NOMO-1 treated with DMSO at 0.1 percent for 48 hours (cell line): ENCODE data around the gene SPNS1.

Experiments used
- DNase-seq: peaks from one replicate; lab custom pipeline; 2025; ENCODE audit not compliant: unreplicated experiment; lab: John Stamatoyannopoulos, UW

SPNS1 gene

DNA sequence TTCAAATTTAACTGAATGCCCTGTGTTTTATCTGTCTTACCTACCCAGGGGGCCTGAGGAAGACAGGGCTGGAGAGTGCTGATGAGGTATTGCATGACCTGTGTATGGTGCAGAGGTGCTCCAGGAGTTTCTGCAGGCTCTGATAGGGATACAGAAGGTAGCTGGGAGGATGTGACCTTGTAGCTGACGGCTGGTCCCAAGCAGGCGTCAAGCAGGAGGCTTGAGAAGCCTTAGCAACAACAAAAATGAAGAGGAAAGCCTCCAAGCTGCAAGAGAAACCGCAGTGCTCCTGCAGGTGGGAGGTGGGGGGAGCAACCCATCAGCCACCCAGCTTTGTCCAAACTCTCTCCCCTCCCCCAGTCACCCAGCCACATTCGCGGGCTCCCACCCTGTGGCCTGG is 50.6 kb downstream of the SPNS1 start:
- no peak for DNase-seq

DNA sequence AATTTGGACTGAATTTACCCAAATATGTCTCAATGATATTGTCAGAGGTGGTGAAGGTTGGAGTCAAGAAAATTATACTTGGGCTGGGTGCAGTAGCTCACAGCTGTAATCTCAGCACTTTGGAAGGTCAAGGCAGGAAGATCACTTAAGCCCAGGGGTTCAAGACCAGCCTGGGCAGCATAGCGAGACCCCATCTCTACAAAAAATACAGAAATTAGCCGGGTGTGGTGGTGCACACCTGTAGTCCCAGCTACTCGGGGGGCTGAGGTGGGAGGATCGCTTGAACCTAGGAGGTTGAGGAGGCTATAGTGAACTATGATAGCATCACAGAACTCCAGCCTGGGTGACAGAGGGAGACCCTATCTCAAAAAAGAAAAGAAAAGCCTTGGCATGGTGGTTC is 51.2 kb downstream of the SPNS1 start:
- DNase-seq: no peak

DNA sequence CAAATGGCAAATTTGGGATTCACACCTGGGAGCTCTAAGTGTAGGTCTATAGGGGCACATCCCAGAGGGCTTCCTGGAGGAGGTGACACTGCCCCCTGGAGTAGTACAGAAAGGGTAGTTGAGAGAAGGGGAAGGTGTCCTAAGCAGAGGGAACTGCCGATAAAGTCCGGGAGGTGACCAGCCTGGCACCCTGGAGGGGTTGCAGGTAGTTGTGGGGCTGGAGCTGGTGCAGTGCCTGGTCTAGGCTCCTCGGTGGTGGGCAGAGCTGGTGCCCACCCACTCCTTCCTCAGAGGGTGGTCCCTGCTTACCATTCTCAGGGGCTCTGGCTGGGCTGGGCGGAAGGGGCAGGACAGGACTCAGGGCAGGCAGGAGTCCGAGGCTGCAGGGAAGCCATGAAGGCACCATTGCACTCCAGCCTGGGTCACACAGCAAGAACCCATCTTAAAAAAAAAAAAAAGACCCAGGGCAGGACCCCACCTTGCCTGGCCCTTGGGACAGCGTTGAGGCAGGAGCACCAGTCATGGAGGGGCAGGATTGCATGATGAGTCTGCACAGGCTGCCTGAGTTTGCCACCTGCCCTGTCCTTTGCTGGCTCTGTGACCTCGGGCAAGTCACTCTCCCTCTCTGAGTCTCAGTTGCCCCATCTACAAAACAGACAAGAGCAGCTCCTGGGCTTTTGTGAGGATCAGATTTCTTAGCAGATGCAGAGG is 54.0 kb downstream of the SPNS1 start:
- DNase-seq: no peak

DNA sequence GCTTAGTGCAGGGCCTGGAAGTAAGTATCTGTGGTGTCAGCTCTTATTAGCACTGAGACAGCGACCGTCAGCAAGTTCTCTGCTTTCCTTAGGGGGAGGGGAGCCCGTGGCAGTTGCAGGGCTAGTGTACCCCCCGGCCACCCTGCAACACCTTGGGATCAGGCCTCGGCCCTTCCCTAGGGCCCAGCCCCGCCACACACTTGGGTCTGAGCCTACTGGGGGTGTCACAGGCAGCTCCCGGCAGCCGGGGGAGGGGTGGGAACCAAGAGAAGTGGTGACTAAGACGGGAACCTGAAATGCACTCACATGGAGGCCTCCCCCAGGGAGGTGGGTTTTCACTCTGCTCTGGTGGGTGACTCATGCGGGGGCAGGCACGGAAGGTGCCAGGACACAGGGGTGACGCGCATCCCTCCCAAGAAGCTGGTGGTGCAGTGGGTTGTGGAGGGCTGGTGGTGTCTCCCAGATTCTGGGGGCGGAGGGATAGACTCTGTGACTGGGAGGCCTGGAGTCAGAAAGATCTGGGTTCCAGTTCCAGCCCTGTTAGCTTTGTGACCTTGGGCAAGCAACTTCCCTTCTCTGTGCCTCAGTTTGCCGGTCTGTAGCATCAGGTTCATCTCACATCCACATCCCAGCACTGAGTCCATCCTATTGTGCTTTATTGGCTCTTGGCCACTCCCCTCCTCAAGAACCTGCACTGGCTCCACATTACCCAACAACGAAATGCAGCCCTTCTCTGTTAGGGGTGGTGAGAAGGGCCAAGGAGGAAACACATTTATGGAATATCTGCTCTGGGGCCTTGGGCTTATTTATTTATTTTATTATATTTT is 54.8 kb downstream of the SPNS1 start:
- peak; percentile 19 for DNase-seq

DNA sequence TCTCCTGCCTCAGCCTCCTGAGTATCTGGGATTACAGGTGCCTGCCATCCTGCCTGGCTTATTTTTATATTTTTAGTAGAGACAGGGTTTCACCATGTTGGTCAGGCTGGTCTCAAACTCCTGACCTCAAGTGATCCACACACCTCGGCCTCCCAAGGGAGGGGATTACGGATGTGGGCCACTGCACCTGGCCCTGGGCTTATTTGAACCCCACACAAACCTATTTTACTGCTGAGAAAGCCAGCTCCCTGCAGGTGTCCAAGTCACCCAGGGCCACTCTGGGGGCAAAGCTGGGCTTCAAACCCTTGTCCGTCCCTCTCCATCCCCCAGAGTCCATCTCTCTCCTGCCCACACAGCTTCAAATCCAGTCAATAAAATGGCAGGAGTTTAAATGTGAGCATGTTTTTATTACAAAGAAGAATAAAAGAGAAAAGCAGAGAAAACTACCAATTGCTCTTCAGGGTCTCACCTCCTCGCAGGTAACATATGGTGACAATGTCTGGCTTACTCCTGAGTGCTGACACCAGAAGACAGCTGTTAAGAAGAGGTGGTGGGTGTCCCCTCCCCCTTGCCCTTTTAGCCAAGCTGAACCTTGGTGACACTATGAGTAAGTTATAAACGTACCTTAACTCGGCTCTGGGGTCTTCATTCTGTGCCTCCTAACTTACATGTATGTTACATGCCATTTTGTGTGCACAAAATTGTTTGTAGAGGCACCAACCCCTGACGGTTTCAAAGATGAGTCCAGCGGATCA is 55.7 kb downstream of the SPNS1 start:
- no peak for DNase-seq
